Skeletal muscle tissue (tissue), 4 donors: ENCODE measurements around the gene AP3S2. TPM values are rescaled to one million over a fixed set of nuclear protein-coding genes. Genes with fewer than 3 reads are reported as not detected.

Experiments
- H3K27ac ChIP-seq: one replicate; pipeline ENCODE4 v1.7.0; 2013; ENCODE audit warnings: mild to moderate bottlenecking, low read depth, low read length, inconsistent platforms
- H3K27me3 ChIP-seq, 3 donors: one replicate each; pipeline ENCODE4 v1.7.0; 2013; ENCODE audit warnings: low read length in 3 of 3; ENCODE audit not compliant: control insufficient read depth in 3 of 3, insufficient read depth in 3 of 3
- H3K36me3 ChIP-seq, 3 donors: one replicate each; pipeline ENCODE4 v1.7.0; 2013; ENCODE audit warnings: low read length in 3 of 3; ENCODE audit not compliant: control insufficient read depth in 3 of 3, insufficient read depth in 3 of 3
- H3K4me1 ChIP-seq, 3 donors: one replicate each; pipeline ENCODE4 v1.7.0; 2013; ENCODE audit warnings: low read length in 3 of 3, mild to moderate bottlenecking in 3 of 3; ENCODE audit not compliant: control insufficient read depth in 3 of 3, insufficient read depth in 3 of 3
- H3K4me3 ChIP-seq, 3 donors: one replicate each; pipeline ENCODE4 v1.7.0; 2013; ENCODE audit warnings: low read length in 3 of 3
- H3K9ac ChIP-seq, 3 donors: one replicate each; pipeline ENCODE4 v1.7.0; 2013; ENCODE audit warnings: low read length in 3 of 3, mild to moderate bottlenecking in 3 of 3, moderate library complexity in 2 of 3, low read depth in 1 of 3
- H3K9me3 ChIP-seq, 3 donors: one replicate each; pipeline ENCODE4 v1.7.0; 2013; ENCODE audit warnings: low read length in 3 of 3; ENCODE audit not compliant: control insufficient read depth in 3 of 3
- total RNA-seq: library from RNA; depleted of rRNA; stranded (reverse); fragments of >200 nt; gene quantifications from one replicate; pipeline ENCODE4 v1.2.3, GENCODE V29; 2014
- donor health status: Osteomylitis.

AP3S2 gene
- total RNA-seq, 1 donor from 2014 or later: 51.7 TPM

- no peak overlapping the region for H3K4me3 ChIP-seq
- H3K9me3 ChIP-seq: no peaks in the 10 kb centered on the region
- H3K36me3 ChIP-seq: peaks cover 17 to 25% (median 25%) of the 10 kb centered on the region in 3 donors
- no peak overlapping the region for H3K9ac ChIP-seq
- peaks cover 17 to 30% (median 18%) of the 10 kb centered on the region in 3 donors for H3K4me1 ChIP-seq
- H3K27ac ChIP-seq: no peak overlapping the region
- H3K27me3 ChIP-seq: no peaks in the 10 kb centered on the region
These were observed 64.0 kb downstream of the AP3S2 start for GRCh38 chr15:89829616-89830440.

DNA sequence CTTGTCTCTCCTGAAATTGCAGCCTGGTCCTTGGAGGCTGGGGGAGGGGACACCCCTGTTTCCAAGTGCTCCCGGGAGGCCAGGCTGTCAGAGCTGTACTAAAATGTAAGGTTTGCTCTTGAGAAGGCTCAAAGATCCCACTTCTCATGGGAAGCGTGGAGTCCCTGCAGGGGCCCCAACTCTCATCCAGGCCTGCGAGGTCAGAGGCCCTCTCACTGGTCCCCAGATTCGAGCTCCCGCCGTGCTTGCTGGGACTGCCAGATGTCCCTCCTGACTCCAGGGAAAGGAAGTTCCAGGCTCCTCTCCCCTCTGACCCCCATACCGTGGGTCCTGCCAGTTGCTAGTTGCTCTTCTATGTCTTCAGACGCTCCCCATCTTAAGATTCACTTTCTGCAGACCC lies 64.6 kb downstream of the AP3S2 start:
- peaks cover 17 to 30% (median 18%) of the 10 kb centered on the region in 3 donors for H3K4me1 ChIP-seq
- no peak overlapping the region for H3K9ac ChIP-seq

DNA sequence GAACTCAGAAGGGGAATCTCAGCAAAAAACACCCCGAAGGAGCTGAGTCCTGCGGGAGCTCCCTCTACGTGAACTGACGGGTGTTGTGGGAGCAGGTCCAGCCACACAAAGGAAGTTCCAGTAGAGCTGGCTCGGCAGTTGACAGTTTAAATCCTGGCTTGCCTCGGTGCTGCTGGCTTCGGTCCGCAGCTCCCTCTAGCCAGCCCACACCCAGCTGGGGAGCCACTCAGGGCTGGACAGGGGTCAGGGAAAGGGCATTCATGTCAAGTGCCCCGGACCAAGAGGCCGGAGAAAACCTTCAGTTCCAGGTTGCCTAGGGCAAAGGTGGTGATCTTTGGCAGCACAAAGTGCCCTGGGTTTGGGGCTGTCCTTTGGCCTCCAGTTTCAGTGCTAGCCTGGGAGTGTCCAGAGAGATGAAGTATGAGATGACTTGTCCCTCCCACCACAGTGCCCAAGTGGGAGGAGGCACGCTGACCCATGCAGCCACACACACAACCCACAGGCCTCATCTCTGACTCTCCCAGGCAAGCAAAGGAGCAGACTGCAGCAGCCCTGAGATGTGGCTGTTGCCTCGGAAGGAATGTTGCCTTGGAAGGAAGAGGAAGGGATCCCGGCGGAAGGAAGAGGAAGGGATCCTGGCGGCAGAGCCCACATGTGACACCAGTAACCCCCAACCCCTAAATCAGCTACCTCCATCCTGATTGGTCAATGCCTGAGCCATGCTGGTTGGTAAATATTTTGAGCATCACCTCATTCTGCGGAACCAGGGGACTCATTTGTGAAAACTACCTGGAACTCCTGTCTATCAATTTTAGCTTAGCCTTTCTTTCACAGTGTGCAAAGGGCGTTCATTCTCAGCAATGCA lies 65.3 kb downstream of the AP3S2 start:
- peak overlapping the region; percentile 54 for H3K27ac ChIP-seq

More for the DNA sequence above, 64.6 kb downstream of the AP3S2 start:
- Histone ChIP-seq H3K4me3 (no peak overlapping the region), H3K36me3 (peaks cover 12 to 19% (median 18%) of the 10 kb centered on the region in 3 donors), H3K27ac (no peak overlapping the region), H3K27me3 (peaks cover 0 to 5% (median 2%) of the 10 kb centered on the region in 3 donors), H3K9me3 (no peaks in the 10 kb centered on the region)

DNA sequence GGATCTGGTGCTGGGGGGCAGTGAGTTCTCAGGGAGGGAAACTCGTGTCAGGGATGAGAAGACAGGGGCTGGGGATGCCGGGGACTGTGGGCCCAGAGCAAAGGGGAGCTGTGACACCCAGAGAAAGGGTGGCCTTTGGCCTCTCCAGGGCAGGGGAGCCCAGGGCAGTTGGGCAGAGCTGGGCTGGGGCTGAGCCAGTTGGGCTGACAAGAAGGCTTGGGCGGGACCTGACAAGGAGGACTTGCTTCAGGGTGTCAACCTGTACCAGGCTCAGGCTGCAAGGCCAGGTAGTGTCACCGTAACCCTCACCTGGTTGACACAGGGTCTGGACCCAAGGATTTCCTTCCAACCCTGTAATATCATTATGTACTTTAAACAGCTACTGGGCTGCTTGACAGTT lies 66.0 kb downstream of the AP3S2 start:
- Histone ChIP-seq H3K36me3 (peaks cover 0 to 7% (median 5%) of the 10 kb centered on the region in 3 donors), H3K9ac (peak overlapping the region in 2 of 3 donors; percentile 34 to 50), H3K4me1 (peaks cover 17 to 30% (median 18%) of the 10 kb centered on the region in 3 donors), H3K9me3 (no peaks in the 10 kb centered on the region), H3K27ac (peak overlapping the region; percentile 54), H3K27me3 (peaks cover 0 to 14% (median 10%) of the 10 kb centered on the region in 3 donors), H3K4me3 (peak overlapping the region in 1 of 3 donors; percentile 6)

More for the DNA sequence above, 65.3 kb downstream of the AP3S2 start:
- H3K4me1 ChIP-seq: peaks cover 17 to 30% (median 18%) of the 10 kb centered on the region in 3 donors
- H3K36me3 ChIP-seq: peaks cover 6 to 14% (median 12%) of the 10 kb centered on the region in 3 donors
- H3K9ac ChIP-seq: peak overlapping the region; percentile 34 to 51 (median 50)
- no peaks in the 10 kb centered on the region for H3K9me3 ChIP-seq
- H3K27me3 ChIP-seq: peaks cover 0 to 10% (median 7%) of the 10 kb centered on the region in 3 donors
- peak overlapping the region; percentile 19 to 49 (median 24) for H3K4me3 ChIP-seq

DNA sequence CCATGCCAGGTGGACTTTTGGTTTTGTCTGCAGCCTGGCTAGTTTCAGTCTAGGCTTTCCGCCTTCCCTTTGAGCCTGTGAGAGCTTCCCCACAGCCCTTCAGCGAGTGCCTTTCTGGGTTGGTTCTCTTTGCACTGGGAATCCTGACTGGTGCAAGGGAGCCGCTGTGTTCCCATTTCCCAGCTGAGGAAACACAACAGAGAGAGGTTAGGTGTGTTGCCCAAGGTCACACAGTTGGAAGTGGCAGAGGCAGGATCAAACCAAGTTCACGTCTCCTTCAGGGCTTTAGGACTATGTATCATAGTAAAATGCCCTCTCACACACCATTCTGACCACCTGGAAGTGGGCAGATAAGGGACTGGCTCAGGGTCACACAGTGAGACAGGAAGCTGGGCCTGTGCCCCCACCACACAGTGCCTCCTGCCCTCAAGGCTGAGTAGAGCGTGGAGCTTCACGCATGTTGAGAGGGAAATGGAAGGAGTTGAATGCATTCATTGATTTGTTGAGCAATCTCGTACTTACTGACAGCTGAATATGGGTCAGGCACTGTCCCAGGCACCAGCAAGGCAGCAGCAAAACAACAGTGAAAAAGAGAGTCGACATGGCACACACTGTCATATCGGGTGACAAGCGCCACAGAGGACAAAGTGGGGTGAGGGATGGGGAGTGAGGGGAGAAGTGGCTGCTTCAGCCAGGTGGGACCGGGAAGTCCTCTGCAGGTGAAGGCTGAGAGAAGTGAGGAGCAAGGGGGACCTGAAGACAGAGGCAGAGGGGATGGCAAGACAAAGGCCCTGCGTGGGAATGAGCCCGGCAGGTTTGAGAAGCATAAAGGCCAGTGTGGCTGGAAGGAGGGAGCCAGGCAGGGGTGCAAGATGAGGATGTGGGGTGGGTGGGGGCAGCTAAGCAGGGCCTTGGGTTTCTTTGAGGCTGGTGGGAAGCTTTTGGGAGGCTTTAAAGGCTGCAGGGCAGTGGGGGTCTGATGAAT lies 66.8 kb downstream of the AP3S2 start:
- Histone ChIP-seq H3K9ac (no peak overlapping the region), H3K27ac (no peak overlapping the region), H3K4me3 (no peak overlapping the region), H3K36me3 (peaks cover 0 to 4% (median 1%) of the 10 kb centered on the region in 3 donors), H3K9me3 (no peaks in the 10 kb centered on the region), H3K27me3 (peaks cover 3 to 22% (median 15%) of the 10 kb centered on the region in 3 donors), H3K4me1 (peaks cover 17 to 30% (median 18%) of the 10 kb centered on the region in 3 donors)

GRCh38 chr15:89825271-89825940 lies 68.4 kb downstream of the AP3S2 start:
- Histone ChIP-seq H3K27ac (no peak overlapping the region), H3K9me3 (no peaks in the 10 kb centered on the region), H3K4me1 (peaks cover 17 to 26% (median 18%) of the 10 kb centered on the region in 3 donors), H3K9ac (no peak overlapping the region), H3K4me3 (no peak overlapping the region), H3K36me3 (no peaks in the 10 kb centered on the region), H3K27me3 (peaks cover 11 to 26% (median 20%) of the 10 kb centered on the region in 3 donors)

DNA sequence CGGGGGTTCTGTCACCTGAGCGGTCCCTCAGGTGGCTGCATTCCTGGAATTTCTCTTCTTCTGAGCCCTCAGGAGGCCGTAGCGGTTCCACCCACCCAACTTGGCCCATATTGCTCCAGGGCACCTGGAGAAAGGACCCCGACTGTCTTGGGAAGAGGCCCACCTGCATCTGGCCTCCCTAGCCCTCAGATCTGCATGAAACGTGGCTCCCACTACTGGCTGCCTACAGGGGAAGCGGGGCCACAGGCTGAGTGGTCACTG lies 69.3 kb downstream of the AP3S2 start:
- Histone ChIP-seq H3K36me3 (no peaks in the 10 kb centered on the region), H3K9me3 (no peaks in the 10 kb centered on the region), H3K4me3 (no peak overlapping the region), H3K4me1 (peaks cover 17 to 26% (median 18%) of the 10 kb centered on the region in 3 donors), H3K9ac (no peak overlapping the region), H3K27ac (no peak overlapping the region), H3K27me3 (peaks cover 11 to 26% (median 20%) of the 10 kb centered on the region in 3 donors)

DNA sequence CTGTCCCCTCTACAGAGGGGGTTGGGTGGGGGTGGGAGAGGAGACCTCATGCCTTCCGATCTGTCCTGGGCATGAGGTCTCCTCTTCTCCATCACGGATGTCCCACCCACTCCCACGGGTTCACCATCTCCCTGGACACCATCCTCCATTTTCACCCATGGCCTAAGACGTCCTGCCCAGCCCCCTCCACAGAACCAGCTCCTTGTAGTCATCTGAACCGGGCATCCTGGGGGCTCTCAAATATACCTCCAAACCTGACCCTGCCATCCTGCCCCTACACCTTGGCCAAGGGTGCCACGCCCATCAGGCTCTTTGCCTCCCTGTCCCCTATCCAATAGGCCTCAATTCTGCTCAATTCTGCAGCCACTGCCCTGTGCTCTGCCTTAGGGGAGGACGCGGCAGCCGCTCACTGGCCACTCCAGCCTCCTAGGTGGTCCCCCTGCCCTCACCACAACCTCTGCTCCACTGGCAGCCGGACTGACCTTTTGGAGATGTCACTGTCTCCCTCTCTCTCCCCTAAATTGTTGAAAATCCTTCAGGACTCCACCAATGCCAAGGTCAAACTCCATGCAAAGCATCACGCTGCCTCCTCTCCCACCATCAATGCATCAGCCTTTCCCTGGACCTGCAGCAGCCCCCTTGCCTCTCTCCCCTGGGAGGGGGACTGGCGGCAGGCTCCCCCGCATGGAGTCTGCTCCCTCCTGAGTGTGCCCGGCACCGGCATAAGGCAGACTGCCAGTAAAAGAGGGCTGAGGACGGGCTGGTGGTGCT lies 69.8 kb downstream of the AP3S2 start:
- no peak overlapping the region for H3K27ac ChIP-seq
- H3K9me3 ChIP-seq: no peaks in the 10 kb centered on the region
- H3K4me1 ChIP-seq: peaks cover 14 to 22% (median 15%) of the 10 kb centered on the region in 3 donors
- no peak overlapping the region for H3K4me3 ChIP-seq
- no peak overlapping the region for H3K9ac ChIP-seq
- peaks cover 11 to 26% (median 20%) of the 10 kb centered on the region in 3 donors for H3K27me3 ChIP-seq
- no peaks in the 10 kb centered on the region for H3K36me3 ChIP-seq
